ENCODE results near the gene HIVEP1.

GRCh38 chr6:11996751-11997150 lies 15.4 kb upstream of the HIVEP1 start:
- TF ChIP-seq CTCF (IDR thresholded peaks at IDR 0.05) = no peak
- no peak for TF ChIP-seq POLR2A (IDR thresholded peaks at IDR 0.05)
- no peak for TF ChIP-seq EP300 (IDR thresholded peaks at IDR 0.05)
